Body of pancreas (tissue), 4 donors: ENCODE data around the gene PDCD2L. TPM values are rescaled to one million over a fixed set of nuclear protein-coding genes. Genes with fewer than 3 reads are reported as not detected.
A peak's percentile ranks its signal among the peaks of the same experiment; 100 is the strongest.

Experiments used
- ATAC-seq: fragments of 150-250 bp; one replicate; pipeline ENCODE4 v1.9.1; 2016
- DNase-seq, 4 donors: peaks; one replicate each; pipeline ENCODE4 v3.0.0-alpha.2; 2019
- H3K27ac ChIP-seq, 4 donors: fragments of 200-600 bp; sonication (generic); 1 replicate in 3 of 4; 2 replicates in 1 of 4; pipeline versions ENCODE4 v1.5.1 to v1.6.1; 2016 to 2019; ENCODE audit warnings: mild to moderate bottlenecking in 1 of 4, mixed read lengths in 1 of 4, moderate library complexity in 1 of 4
- H3K27me3 ChIP-seq, 2 donors: fragments of 200-600 bp; sonication (generic); one replicate each; pipeline ENCODE4 v1.6.0; 2016; ENCODE audit warnings: mild to moderate bottlenecking in 1 of 2
- H3K36me3 ChIP-seq, 2 donors: fragments of 200-600 bp; sonication (generic); replicated peaks in 1 of 2; 2 replicates each; pipeline ENCODE4 v1.5.1; 2016; ENCODE audit warnings: low read depth in 2 of 2; ENCODE audit not compliant: insufficient read depth in 1 of 2
- H3K4me1 ChIP-seq: fragments of 200-600 bp; sonication (generic); one replicate; pipeline ENCODE4 v1.6.0; 2016
- H3K4me3 ChIP-seq, 2 donors: fragments of 200-600 bp; sonication (generic); 1 replicate in 1 of 2; 2 replicates in 1 of 2; pipeline ENCODE4 v1.5.1; 2016 to 2019
- H3K9me3 ChIP-seq, 3 donors: fragments of 200-600 bp; sonication (generic); 1 replicate in 2 of 3; 2 replicates in 1 of 3; pipeline ENCODE4 v1.5.1; 2016
- CTCF ChIP-seq, 7 experiments: fragments of 450-650 bp in 4 of 7; fragments of 200-600 bp in 3 of 7; sonication (generic) in 3 of 7; IDR thresholded peaks; one replicate each; pipeline ENCODE4 v1.5.1; 2016 to 2019; ENCODE audit warnings: antibody characterized with exemption in 7 of 7
- POLR2A ChIP-seq, 3 donors: fragments of 450-650 bp; IDR thresholded peaks; one replicate each; pipeline ENCODE4 v1.6.1; 2016; ENCODE audit warnings: antibody characterized with exemption in 3 of 3, mild to moderate bottlenecking in 2 of 3
- WGBS, 2 donors: methylation state at CpG; one replicate each; pipeline ENCODE4 v1.1.5; 2017; 5-methylcytosine and 5-hydroxymethylcytosine counted together
- intact Hi-C: fragments of 100-400 bp; cut with DNase I; formaldehyde crosslinking; loops from one replicate; pipeline ENCODE4 v1.15.1; 2023
- total RNA-seq, 2 donors: library from RNA; depleted of rRNA; stranded (reverse); fragments of >200 nt; gene quantifications; one replicate each; pipeline ENCODE4 v1.1.0, GENCODE V29; 2016

The PDCD2L gene
- 10 to 100 TPM; 13.2 to 45.5 TPM for total RNA-seq

GRCh38 chr19:34404109-34404909 is at the start of gene PDCD2L:
PDCD2L (plus strand) TSS chr19:34404399; CDS start chr19:34404431, 32 bp downstream.
- Histone ChIP-seq H3K4me1 (peaks cover 23% of the 10 kb centered on the region), H3K9me3 (no peaks in the 10 kb centered on the region), H3K27ac (peak within 1 kb of the TSS; percentile 37 to 78 (median 65)), H3K27me3 (no peaks in the 10 kb centered on the region), H3K36me3 (peaks cover 5 to 9% of the 10 kb centered on the region in 2 donors), H3K4me3 (peak within 1 kb of the TSS; percentile 58 to 97)
- ATAC-seq (peak; percentile 95), DNase-seq (peak; percentile 94 to 97 (median 96))
- intact Hi-C loops = no loop called here
- 0% methylated on average over 14 to 69 of the region's 69 CpGs for WGBS, 2 donors
- TF ChIP-seq CTCF (IDR thresholded peaks at IDR 0.05) (no peak), POLR2A (IDR thresholded peaks at IDR 0.05) (peak; percentile 44 to 80 (median 80))

GRCh38 chr19:34355201-34355600 is 49.0 kb upstream of the PDCD2L start:
- intact Hi-C loops = no loop called here
- TF ChIP-seq CTCF (IDR thresholded peaks at IDR 0.05) (no peak), POLR2A (IDR thresholded peaks at IDR 0.05) (no peak)
- ATAC-seq = no peak

GRCh38 chr19:34356875-34357274 is 47.3 kb upstream of the PDCD2L start:
- intact Hi-C loops = no loop called here
- no peaks in the 10 kb centered on the region for H3K9me3 ChIP-seq
- WGBS, 2 donors = 82 to 85% methylated on average over 4 of the region's 4 CpGs
- H3K4me3 ChIP-seq = no peak overlapping the region
- H3K36me3 ChIP-seq = peaks cover 0 to 13% of the 10 kb centered on the region in 2 donors
- H3K4me1 ChIP-seq = peaks cover 17% of the 10 kb centered on the region
- DNase-seq (no peak), ATAC-seq (no peak)
- H3K27me3 ChIP-seq = no peaks in the 10 kb centered on the region
- H3K27ac ChIP-seq = no peak overlapping the region
- TF ChIP-seq POLR2A (IDR thresholded peaks at IDR 0.05) (no peak), CTCF (IDR thresholded peaks at IDR 0.05) (no peak)

More at GRCh38 chr19:34355201-34355600, 49.0 kb upstream of the PDCD2L start:
- Histone ChIP-seq H3K27ac (no peak overlapping the region), H3K36me3 (peaks cover 0 to 17% of the 10 kb centered on the region in 2 donors), H3K4me1 (peaks cover 17% of the 10 kb centered on the region), H3K9me3 (no peaks in the 10 kb centered on the region), H3K4me3 (no peak overlapping the region), H3K27me3 (no peaks in the 10 kb centered on the region)
- no peak for DNase-seq
- WGBS, 2 donors = 92 to 93% methylated on average over 8 of the region's 8 CpGs

- Histone ChIP-seq H3K36me3 (peaks cover 0 to 11% of the 10 kb centered on the region in 2 donors), H3K27me3 (no peaks in the 10 kb centered on the region), H3K27ac (no peak overlapping the region), H3K4me1 (peaks cover 17% of the 10 kb centered on the region), H3K4me3 (no peak overlapping the region), H3K9me3 (no peaks in the 10 kb centered on the region)
- DNase-seq (no peak), ATAC-seq (no peak)
- TF ChIP-seq POLR2A (IDR thresholded peaks at IDR 0.05) (no peak), CTCF (IDR thresholded peaks at IDR 0.05) (no peak)
- WGBS, 2 donors = 73 to 88% methylated on average over 4 of the region's 4 CpGs
- intact Hi-C loops = no loop called here
Observed at GRCh38 chr19:34357431-34357830, 46.8 kb upstream of the PDCD2L start.
